ENCODE results near the gene GCH1.

- TF ChIP-seq POLR2A (IDR thresholded peaks at IDR 0.05) (no peak), EP300 (IDR thresholded peaks at IDR 0.05) (no peak), CTCF (IDR thresholded peaks at IDR 0.05) (no peak)
Observed at GRCh38 chr14:54797556-54797955, 105.1 kb downstream of the GCH1 start.

Measured in tibial nerve (tissue), 4 donors.